Liver (tissue), 9 donors: ENCODE results near the gene ANKDD1B. TPM values are rescaled to one million over a fixed set of nuclear protein-coding genes. Genes with fewer than 3 reads are reported as not detected.

Experiments
- DNase-seq: peaks from one replicate; pipeline ENCODE4 v3.0.0-alpha.2; 2017; ENCODE audit warnings: low spot score
- H3K27ac ChIP-seq, 2 donors: one replicate each; pipeline ENCODE4 v1.7.0; 2013; ENCODE audit warnings: inconsistent platforms in 2 of 2, low read length in 2 of 2, control low read depth in 1 of 2, low read depth in 1 of 2, mild to moderate bottlenecking in 1 of 2
- H3K27me3 ChIP-seq, 4 donors: one replicate each; pipeline versions ENCODE4 v1.6.1 to v1.7.0; 2013; ENCODE audit warnings: low read length in 3 of 4, inconsistent platforms in 1 of 4, mild to moderate bottlenecking in 1 of 4, moderate library complexity in 1 of 4; ENCODE audit not compliant: control insufficient read depth in 4 of 4, insufficient read depth in 4 of 4
- H3K36me3 ChIP-seq, 4 donors: one replicate each; pipeline versions ENCODE4 v1.6.1 to v1.7.0; 2013; ENCODE audit warnings: low read length in 3 of 4, mild to moderate bottlenecking in 3 of 4, low read depth in 1 of 4, moderate library complexity in 1 of 4; ENCODE audit not compliant: control insufficient read depth in 4 of 4, insufficient read depth in 3 of 4
- H3K4me1 ChIP-seq, 4 donors: one replicate each; pipeline versions ENCODE4 v1.6.1 to v1.7.0; 2013; ENCODE audit warnings: low read length in 3 of 4, mild to moderate bottlenecking in 3 of 4, moderate library complexity in 1 of 4; ENCODE audit not compliant: control insufficient read depth in 4 of 4, insufficient read depth in 4 of 4
- H3K4me3 ChIP-seq, 3 donors: one replicate each; pipeline versions ENCODE4 v1.6.1 to v1.7.0; 2013; ENCODE audit warnings: low read length in 3 of 3, control low read depth in 1 of 3, low read depth in 1 of 3, mild to moderate bottlenecking in 1 of 3
- H3K9ac ChIP-seq, 2 donors: one replicate each; pipeline ENCODE4 v1.7.0; 2013; ENCODE audit warnings: low read length in 2 of 2, mild to moderate bottlenecking in 2 of 2, moderate library complexity in 2 of 2, control low read depth in 1 of 2, low read depth in 1 of 2
- H3K9me3 ChIP-seq, 4 donors: one replicate each; pipeline versions ENCODE4 v1.6.1 to v1.7.0; 2013; ENCODE audit warnings: low read length in 3 of 4; ENCODE audit not compliant: control insufficient read depth in 4 of 4
- ATF3 ChIP-seq: IDR thresholded peaks from 2 replicates; pipeline ENCODE4 v1.6.1; 2016; ENCODE audit warnings: antibody characterized with exemption
- CTCF ChIP-seq: fragments of 150-350 bp; IDR thresholded peaks from 2 replicates; pipeline ENCODE4 v1.5.1; 2017; ENCODE audit warnings: improper control_type of control experiment, low read depth, low read length; ENCODE audit not compliant: missing input control
- EGR1 ChIP-seq, 2 donors: IDR thresholded peaks; 2 replicates each; pipeline ENCODE4 v1.6.1; 2016 to 2018; ENCODE audit warnings: antibody characterized with exemption in 2 of 2, low read depth in 2 of 2
- FOXA1 ChIP-seq: IDR thresholded peaks from 2 replicates; pipeline ENCODE4 v1.6.1; 2016; ENCODE audit warnings: antibody characterized with exemption
- FOXA2 ChIP-seq: IDR thresholded peaks from 2 replicates; pipeline ENCODE4 v1.6.1; 2016; ENCODE audit warnings: antibody characterized with exemption
- GABPA ChIP-seq, 2 donors: IDR thresholded peaks in 1 of 2; conservative IDR thresholded peaks in 1 of 2; 2 replicates each; pipeline ENCODE4 v1.6.1; 2016; ENCODE audit warnings: antibody characterized with exemption in 2 of 2, mild to moderate bottlenecking in 1 of 2, moderate library complexity in 1 of 2
- HNF4A ChIP-seq, 2 donors: conservative IDR thresholded peaks; 2 replicates each; pipeline ENCODE4 v1.6.1; 2016; ENCODE audit warnings: antibody characterized with exemption in 2 of 2, mild to moderate bottlenecking in 2 of 2
- HNF4G ChIP-seq: IDR thresholded peaks from 2 replicates; pipeline ENCODE4 v1.6.1; 2016; ENCODE audit warnings: antibody characterized with exemption
- JUND ChIP-seq, 2 donors: IDR thresholded peaks; 2 replicates each; pipeline ENCODE4 v1.6.1; 2016; ENCODE audit warnings: antibody characterized with exemption in 2 of 2
- NR2F2 ChIP-seq: IDR thresholded peaks from 2 replicates; pipeline ENCODE4 v1.6.1; 2016; ENCODE audit warnings: antibody characterized with exemption
- RAD21 ChIP-seq, 2 donors: IDR thresholded peaks; 2 replicates each; pipeline ENCODE4 v1.6.1; 2016; ENCODE audit warnings: antibody characterized with exemption in 2 of 2, mild to moderate bottlenecking in 2 of 2
- RXRA ChIP-seq, 2 donors: IDR thresholded peaks; 2 replicates each; pipeline ENCODE4 v1.6.1; 2017 to 2018; ENCODE audit warnings: antibody characterized with exemption in 2 of 2, mild to moderate bottlenecking in 1 of 2
- SP1 ChIP-seq: IDR thresholded peaks from 2 replicates; pipeline ENCODE4 v1.6.1; 2018; ENCODE audit warnings: antibody characterized with exemption, mild to moderate bottlenecking
- TAF1 ChIP-seq: conservative IDR thresholded peaks from 2 replicates; pipeline ENCODE4 v1.6.1; 2016; ENCODE audit warnings: antibody characterized with exemption, mild to moderate bottlenecking
- YY1 ChIP-seq: IDR thresholded peaks from 2 replicates; pipeline ENCODE4 v1.6.1; 2016; ENCODE audit warnings: antibody characterized with exemption, mild to moderate bottlenecking
- ZBTB33 ChIP-seq: IDR thresholded peaks from 2 replicates; pipeline ENCODE4 v1.6.1; 2016; ENCODE audit warnings: antibody characterized with exemption
- WGBS: extraction: QIAGEN DNeasy Blood & Tissue Kit; methylation state at CpG from one replicate; pipeline ENCODE4 v1.1.7; 2013; 5-methylcytosine and 5-hydroxymethylcytosine counted together
- polyA plus RNA-seq, 2 donors: library from polyadenylated mRNA; stranded (reverse) in 1 of 2; unstranded in 1 of 2; fragments of 200-250 nt in 1 of 2; fragments of >200 nt in 1 of 2; fragmentation: Nextera tagmentation in 1 of 2; extraction: Ambion mirVana in 1 of 2; gene quantifications; one replicate each; pipeline versions ENCODE4 v1.2.1 to v1.2.3, GENCODE V29; 2013 to 2015
- total RNA-seq, 2 donors: library from RNA; depleted of rRNA; stranded (reverse); fragments of >200 nt; gene quantifications; one replicate each; pipeline ENCODE4 v1.2.3, GENCODE V29; 2014
- TF ChIP-seq, protein P1 (sequence below): IDR thresholded peaks from 2 replicates; pipeline ENCODE4 v1.6.1; 2016; ENCODE audit warnings: antibody characterized with exemption, mild to moderate bottlenecking
- TF ChIP-seq, protein P2 (sequence below): IDR thresholded peaks from 2 replicates; pipeline ENCODE4 v1.6.1; 2016; ENCODE audit warnings: antibody characterized with exemption
- donor health status: healthy.
- donor health status: healthy.
- donor health status: healthy.
- donor health status: healthy.
- donor health status: healthy.

Gene ANKDD1B
- total and polyA plus RNA-seq, 4 donors = 0.05 to 1.4 (median 0.52) TPM

DNA sequence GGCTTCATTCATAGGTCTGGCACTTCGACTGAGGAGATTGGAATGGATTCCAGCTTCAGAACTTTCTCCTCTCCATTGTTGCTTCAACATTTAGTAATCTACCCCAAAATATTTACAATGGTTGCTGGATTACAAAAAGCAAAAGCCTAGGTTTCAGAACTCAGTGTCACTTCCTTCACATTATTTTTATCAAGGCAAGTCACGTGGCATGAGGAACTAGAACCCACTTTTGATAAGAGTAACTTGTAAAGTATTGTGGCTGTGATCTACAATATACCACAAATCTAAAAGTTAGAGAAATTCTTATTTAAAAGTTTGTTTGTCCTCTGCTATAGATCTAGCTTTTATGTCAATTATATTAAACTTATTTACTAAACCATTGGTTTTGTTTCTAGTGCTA is 39.7 kb upstream of the ANKDD1B start:
- no peaks in the 10 kb centered on the region for H3K9me3 ChIP-seq
- H3K4me1 ChIP-seq = no peaks in the 10 kb centered on the region
- H3K27me3 ChIP-seq = no peaks in the 10 kb centered on the region
- no peak overlapping the region for H3K9ac ChIP-seq
- H3K36me3 ChIP-seq = peaks cover 0 to 4% (median 0%) of the 10 kb centered on the region in 4 donors
- no peak overlapping the region for H3K27ac ChIP-seq
- DNase-seq = no peak
- TF ChIP-seq JUND (IDR thresholded peaks at IDR 0.05) = no peak
- TF ChIP-seq RXRA (IDR thresholded peaks at IDR 0.05) = no peak
- TF ChIP-seq, protein P1, sequence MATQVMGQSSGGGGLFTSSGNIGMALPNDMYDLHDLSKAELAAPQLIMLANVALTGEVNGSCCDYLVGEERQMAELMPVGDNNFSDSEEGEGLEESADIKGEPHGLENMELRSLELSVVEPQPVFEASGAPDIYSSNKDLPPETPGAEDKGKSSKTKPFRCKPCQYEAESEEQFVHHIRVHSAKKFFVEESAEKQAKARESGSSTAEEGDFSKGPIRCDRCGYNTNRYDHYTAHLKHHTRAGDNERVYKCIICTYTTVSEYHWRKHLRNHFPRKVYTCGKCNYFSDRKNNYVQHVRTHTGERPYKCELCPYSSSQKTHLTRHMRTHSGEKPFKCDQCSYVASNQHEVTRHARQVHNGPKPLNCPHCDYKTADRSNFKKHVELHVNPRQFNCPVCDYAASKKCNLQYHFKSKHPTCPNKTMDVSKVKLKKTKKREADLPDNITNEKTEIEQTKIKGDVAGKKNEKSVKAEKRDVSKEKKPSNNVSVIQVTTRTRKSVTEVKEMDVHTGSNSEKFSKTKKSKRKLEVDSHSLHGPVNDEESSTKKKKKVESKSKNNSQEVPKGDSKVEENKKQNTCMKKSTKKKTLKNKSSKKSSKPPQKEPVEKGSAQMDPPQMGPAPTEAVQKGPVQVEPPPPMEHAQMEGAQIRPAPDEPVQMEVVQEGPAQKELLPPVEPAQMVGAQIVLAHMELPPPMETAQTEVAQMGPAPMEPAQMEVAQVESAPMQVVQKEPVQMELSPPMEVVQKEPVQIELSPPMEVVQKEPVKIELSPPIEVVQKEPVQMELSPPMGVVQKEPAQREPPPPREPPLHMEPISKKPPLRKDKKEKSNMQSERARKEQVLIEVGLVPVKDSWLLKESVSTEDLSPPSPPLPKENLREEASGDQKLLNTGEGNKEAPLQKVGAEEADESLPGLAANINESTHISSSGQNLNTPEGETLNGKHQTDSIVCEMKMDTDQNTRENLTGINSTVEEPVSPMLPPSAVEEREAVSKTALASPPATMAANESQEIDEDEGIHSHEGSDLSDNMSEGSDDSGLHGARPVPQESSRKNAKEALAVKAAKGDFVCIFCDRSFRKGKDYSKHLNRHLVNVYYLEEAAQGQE = no peak
- no peak for TF ChIP-seq YY1
- TF ChIP-seq EGR1 (IDR thresholded peaks at IDR 0.05; ENCODE audit: low read depth in 2 of 2) = no peak
- TF ChIP-seq HNF4A (conservative IDR thresholded peaks at IDR 0.05) = no peak
- no peak for TF ChIP-seq ATF3
- TF ChIP-seq SP1 = no peak
- no peak for TF ChIP-seq ZBTB33
- no peak for TF ChIP-seq FOXA1
- no peak for TF ChIP-seq GABPA (IDR thresholded peaks at IDR 0.05 in 1 of 2, conservative IDR thresholded peaks at IDR 0.05 in 1 of 2)
- TF ChIP-seq RAD21 (IDR thresholded peaks at IDR 0.05) = no peak
- TF ChIP-seq FOXA2 = no peak
- no peak for TF ChIP-seq HNF4G
- no peak for TF ChIP-seq CTCF
- TF ChIP-seq, protein P2, sequence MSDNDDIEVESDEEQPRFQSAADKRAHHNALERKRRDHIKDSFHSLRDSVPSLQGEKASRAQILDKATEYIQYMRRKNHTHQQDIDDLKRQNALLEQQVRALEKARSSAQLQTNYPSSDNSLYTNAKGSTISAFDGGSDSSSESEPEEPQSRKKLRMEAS = no peak
- TF ChIP-seq TAF1 = no peak
- no peak for TF ChIP-seq NR2F2
- 79% methylated on average over 2 of the region's 2 CpGs for WGBS
- no peak overlapping the region for H3K4me3 ChIP-seq
